Measurements from ENCODE around the gene SURF6.

- TF ChIP-seq EZH2phosphoT487 (IDR thresholded peaks at IDR 0.05; ENCODE audit: unreplicated experiment), result no peak
- TF ChIP-seq CTCF (conservative IDR thresholded peaks at IDR 0.05; ENCODE audit: low read depth in 2 of 2), result no peak
- no peak for TF ChIP-seq CREB1 (CRISPR knock-in tag; IDR thresholded peaks at IDR 0.05; ENCODE audit: low read depth)
- TF ChIP-seq EZH2 (IDR thresholded peaks at IDR 0.05; ENCODE audit: low read depth, unreplicated experiment), result no peak
- TF ChIP-seq JUNB (IDR thresholded peaks at IDR 0.05; ENCODE audit: unreplicated experiment), result no peak
- TF ChIP-seq POLR2AphosphoS5 (IDR thresholded peaks at IDR 0.05; ENCODE audit: low read depth), result no peak
- TF ChIP-seq ZNF114 (CRISPR knock-in tag; IDR thresholded peaks at IDR 0.05), result no peak
- no peak for TF ChIP-seq REST (IDR thresholded peaks at IDR 0.05; ENCODE audit: unreplicated experiment)
- TF ChIP-seq ETS1 (IDR thresholded peaks at IDR 0.05), result no peak
- no peak for TF ChIP-seq ZNF331 (CRISPR knock-in tag; IDR thresholded peaks at IDR 0.05; ENCODE audit: low read depth)
- no peak for TF ChIP-seq STAT1 (IDR thresholded peaks at IDR 0.05; ENCODE audit: unreplicated experiment)
Observed at GRCh38 chr9:133347515-133347984, 11.6 kb upstream of the SURF6 start.
